ENCODE data around the gene ZFYVE1.

ZFYVE1 gene

GRCh38 chr14:72924337-72924736 is 102.6 kb downstream of the ZFYVE1 start:
- DNase-seq (ENCODE audit: extremely low read depth, insufficient read length): no peak
- no peak overlapping the region for H3K4me3 ChIP-seq (replicated peaks; ENCODE audit: low read depth, low read length)
- H3K36me3 ChIP-seq (ENCODE audit: control insufficient read depth, insufficient read depth, low read length): no peaks in the 10 kb centered on the region
- no peak for TF ChIP-seq CTCF (IDR thresholded peaks at IDR 0.05; ENCODE audit: insufficient read depth, low read length, poor library complexity, severe bottlenecking)
- no peaks in the 10 kb centered on the region for H3K27me3 ChIP-seq (replicated peaks; ENCODE audit: control insufficient read depth, insufficient read depth, low read length)

DNA sequence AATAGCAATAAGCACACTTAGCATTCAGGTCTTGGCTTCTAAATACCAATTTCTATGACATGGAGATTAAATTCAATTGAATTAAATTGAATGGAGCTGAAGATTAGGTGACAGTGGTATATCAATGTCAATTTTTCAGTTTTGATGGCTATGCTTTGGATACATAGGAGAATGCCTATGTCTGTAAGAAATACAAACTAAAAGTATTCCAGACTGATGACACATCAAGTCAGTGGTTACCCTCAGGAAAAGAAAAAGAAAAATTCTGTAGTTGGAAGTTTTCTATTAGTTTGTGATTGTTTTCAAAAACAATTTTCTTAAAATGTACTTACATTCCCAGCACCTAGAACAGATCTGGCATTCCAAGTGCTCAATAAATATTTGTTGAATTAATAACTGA is 105.5 kb downstream of the ZFYVE1 start:
- no peak for DNase-seq (ENCODE audit: extremely low read depth, insufficient read length)
- Histone ChIP-seq H3K36me3 (ENCODE audit: control insufficient read depth, insufficient read depth, low read length) (no peaks in the 10 kb centered on the region), H3K27me3 (replicated peaks; ENCODE audit: control insufficient read depth, insufficient read depth, low read length) (no peaks in the 10 kb centered on the region; the same call in 1 of the 2 replicates), H3K4me3 (replicated peaks; ENCODE audit: low read depth, low read length) (no peak overlapping the region)
- no peak for TF ChIP-seq CTCF (IDR thresholded peaks at IDR 0.05; ENCODE audit: insufficient read depth, low read length, poor library complexity, severe bottlenecking)

DNA sequence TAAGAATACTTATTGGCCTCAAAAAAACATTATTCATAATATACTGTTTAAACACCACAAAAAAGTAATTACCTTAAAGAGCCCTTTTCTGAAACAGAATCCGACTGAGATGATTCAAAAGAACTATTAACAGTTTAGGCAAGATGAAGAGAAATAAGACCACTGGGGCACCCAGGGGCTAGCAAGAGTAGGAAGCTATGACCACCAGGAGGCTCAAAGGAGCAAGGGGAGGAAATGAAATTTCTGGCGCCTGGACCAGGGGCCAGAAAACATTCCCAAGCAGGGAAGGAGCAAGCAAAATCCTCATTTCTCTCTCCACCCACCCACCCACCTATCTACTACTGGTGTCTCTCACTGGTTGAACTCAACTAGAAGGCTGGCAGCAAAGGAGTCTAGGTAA is 106.9 kb downstream of the ZFYVE1 start:
- Histone ChIP-seq H3K36me3 (ENCODE audit: control insufficient read depth, insufficient read depth, low read length) (no peaks in the 10 kb centered on the region), H3K27me3 (replicated peaks; ENCODE audit: control insufficient read depth, insufficient read depth, low read length) (no peaks in the 10 kb centered on the region; the same call in 1 of the 2 replicates), H3K4me3 (replicated peaks; ENCODE audit: low read depth, low read length) (no peak overlapping the region)
- DNase-seq (ENCODE audit: extremely low read depth, insufficient read length): no peak
- TF ChIP-seq CTCF (IDR thresholded peaks at IDR 0.05; ENCODE audit: insufficient read depth, low read length, poor library complexity, severe bottlenecking): peak; percentile 15
